OCI-LY3 (cell line): Measurements from ENCODE around the gene NCOA4.

Source experiments
- CTCF ChIP-seq: fragments of 200-600, 300-600 bp; sonication (generic); IDR thresholded peaks from 2 replicates; pipeline ENCODE4 v1.5.1; 2014; ENCODE audit warnings: antibody characterized with exemption, low read length, low read depth
- EZH2phosphoT487 ChIP-seq: fragments of 200-600 bp; shearing (Covaris generic); IDR thresholded peaks from 2 replicates; pipeline ENCODE4 v1.6.1; 2018; ENCODE audit warnings: antibody characterized with exemption, mixed run types, low read depth

GRCh38 chr10:46052057-46052790, 21.8 kb upstream of the NCOA4 start:
- TF ChIP-seq CTCF = no peak
- TF ChIP-seq EZH2phosphoT487 = no peak
